Measurements from ENCODE around the gene PIGN.
"Not testable (repeated sequence)": the region's sequence is repeated elsewhere in the genome, so short reads cannot be mapped to it uniquely, and the experiment has no call there.

PIGN gene

GRCh38 chr18:62060820-62061219 is 126.0 kb downstream of the PIGN start:
- DNase-seq (ENCODE audit: low read depth in 2 of 2), result no peak

- no peak for DNase-seq (ENCODE audit: low read depth in 2 of 2)
These were observed 131.8 kb downstream of the PIGN start for GRCh38 chr18:62054929-62055498.

- no peak for DNase-seq (ENCODE audit: low read depth in 2 of 2)
These were observed 138.6 kb downstream of the PIGN start for GRCh38 chr18:62048279-62048678.

- DNase-seq (ENCODE audit: low read depth in 2 of 2), result no peak
These were observed 141.5 kb downstream of the PIGN start for GRCh38 chr18:62045316-62045715.

- no peak for DNase-seq (ENCODE audit: low read depth in 2 of 2)
These were observed 142.3 kb downstream of the PIGN start for GRCh38 chr18:62044490-62045000.

GRCh38 chr18:62037989-62038778 is 148.7 kb downstream of the PIGN start:
- no peak for DNase-seq (ENCODE audit: low read depth in 2 of 2)

GRCh38 chr18:62037012-62037742 is 149.7 kb downstream of the PIGN start:
- no peak for DNase-seq (ENCODE audit: low read depth in 2 of 2)

GRCh38 chr18:62034286-62034685 is 152.6 kb downstream of the PIGN start:
- DNase-seq (ENCODE audit: low read depth in 2 of 2), result not testable (repeated sequence)

GRCh38 chr18:62033756-62034155 is 153.1 kb downstream of the PIGN start:
- DNase-seq (ENCODE audit: low read depth in 2 of 2), result no peak

- no peak for DNase-seq (ENCODE audit: low read depth in 2 of 2)
These were observed 153.6 kb downstream of the PIGN start for GRCh38 chr18:62033207-62033606.

GRCh38 chr18:62030091-62030985 is 156.5 kb downstream of the PIGN start:
- no peak for DNase-seq (ENCODE audit: low read depth in 2 of 2)

- DNase-seq (ENCODE audit: low read depth in 2 of 2), result no peak
These were observed 158.1 kb downstream of the PIGN start for GRCh38 chr18:62028715-62029114.

GRCh38 chr18:62027914-62028520 is 158.8 kb downstream of the PIGN start:
- DNase-seq (ENCODE audit: low read depth in 2 of 2), result no peak

GRCh38 chr18:62026586-62026985 is 160.3 kb downstream of the PIGN start:
- DNase-seq (ENCODE audit: low read depth in 2 of 2), result no peak

- DNase-seq (ENCODE audit: low read depth in 2 of 2), result no peak
These were observed 161.9 kb downstream of the PIGN start for GRCh38 chr18:62024983-62025382.

- DNase-seq (ENCODE audit: low read depth in 2 of 2), result no peak
These were observed 163.3 kb downstream of the PIGN start for GRCh38 chr18:62023536-62023935.

GRCh38 chr18:62018759-62019041 is 168.2 kb downstream of the PIGN start:
- DNase-seq (ENCODE audit: low read depth in 2 of 2), result no peak

GRCh38 chr18:62018034-62018758 is 168.7 kb downstream of the PIGN start:
- no peak for DNase-seq (ENCODE audit: low read depth in 2 of 2)

- DNase-seq (ENCODE audit: low read depth in 2 of 2), result no peak
These were observed 169.2 kb downstream of the PIGN start for GRCh38 chr18:62017618-62018017.

GRCh38 chr18:62011416-62011815 is 175.4 kb downstream of the PIGN start:
- no peak for DNase-seq (ENCODE audit: low read depth in 2 of 2)

- DNase-seq (ENCODE audit: low read depth in 2 of 2), result no peak
These were observed 177.3 kb downstream of the PIGN start for GRCh38 chr18:62009521-62009920.

Measured in stimulated activated CD4-positive, alpha-beta T cell treated with anti-CD3 and anti-CD28 coated beads, Interleukin-1b, Interleukin-23, amount 100 ng/mL, for 4 hours (primary cell).